Activated effector memory CD4-positive, alpha-beta T cell treated with Interleukin-2 at 50 U/mL for 16 hours (primary cell): ENCODE measurements around the gene CCDC57.

Experiments
- DNase-seq: peaks from one replicate; pipeline ENCODE4 v3.0.0-alpha.2; 2020

CCDC57 gene

GRCh38 chr17:82056729-82057621 is 155.7 kb downstream of the CCDC57 start:
- no peak for DNase-seq

- DNase-seq, result no peak
Measured at GRCh38 chr17:82055965-82056728, 156.5 kb downstream of the CCDC57 start.

GRCh38 chr17:82055023-82055964 is 157.3 kb downstream of the CCDC57 start:
- no peak for DNase-seq

- no peak for DNase-seq
Measured at GRCh38 chr17:82054351-82055022, 158.2 kb downstream of the CCDC57 start.

GRCh38 chr17:82053556-82054263 is 158.9 kb downstream of the CCDC57 start:
- no peak for DNase-seq

- no peak for DNase-seq
Measured at GRCh38 chr17:82053130-82053529, 159.5 kb downstream of the CCDC57 start.

- no peak for DNase-seq
Measured at GRCh38 chr17:82052638-82053059, 160.0 kb downstream of the CCDC57 start.

- DNase-seq, result peak; percentile 77
Measured at GRCh38 chr17:82051776-82052637, 160.6 kb downstream of the CCDC57 start, which contains the start of the genes GPS1 and RFNG. TSS of gene GPS1 (plus strand) at chr17:82051898. CDS start at chr17:82051932, 34 bp downstream. TSS of gene RFNG (minus strand) at chr17:82051811. CDS start at chr17:82051766, 45 bp downstream.
